ENCODE data around the gene KCNQ2.

Gene KCNQ2

GRCh38 chr20:63364801-63365585 is 107.5 kb downstream of the KCNQ2 start:
- peaks cover 0 to 97% of the 10 kb centered on the region in 2 donors for H3K27me3 ChIP-seq
- H3K27ac ChIP-seq, result no peak overlapping the region
- DNase-seq, result no peak
- peaks cover 0 to 9% (median 8%) of the 10 kb centered on the region in 4 donors for H3K4me1 ChIP-seq
- intact Hi-C loops (cut with DNase I; ENCODE audit: low total_unique reads), result no loop called here
- no peak overlapping the region for H3K4me3 ChIP-seq
- no peaks in the 10 kb centered on the region for H3K9me3 ChIP-seq
- TF ChIP-seq CTCF (IDR thresholded peaks at IDR 0.05), result no peak
- H3K36me3 ChIP-seq, result no peaks in the 10 kb centered on the region

GRCh38 chr20:63363981-63364561 is 108.4 kb downstream of the KCNQ2 start:
- H3K36me3 ChIP-seq, result no peaks in the 10 kb centered on the region
- TF ChIP-seq CTCF (IDR thresholded peaks at IDR 0.05), result no peak
- no peaks in the 10 kb centered on the region for H3K9me3 ChIP-seq
- peaks cover 0 to 9% (median 8%) of the 10 kb centered on the region in 4 donors for H3K4me1 ChIP-seq
- no peak for DNase-seq
- H3K27me3 ChIP-seq, result peaks cover 0 to 98% of the 10 kb centered on the region in 2 donors
- H3K27ac ChIP-seq, result no peak overlapping the region
- H3K4me3 ChIP-seq, result no peak overlapping the region
- intact Hi-C loops (cut with DNase I; ENCODE audit: low total_unique reads), result no loop called here

- no peak for DNase-seq
- no peak overlapping the region for H3K27ac ChIP-seq
- no peak overlapping the region for H3K4me3 ChIP-seq
- TF ChIP-seq CTCF (IDR thresholded peaks at IDR 0.05), result no peak
- intact Hi-C loops (cut with DNase I; ENCODE audit: low total_unique reads), result no loop called here
- H3K36me3 ChIP-seq, result no peaks in the 10 kb centered on the region
- H3K9me3 ChIP-seq, result no peaks in the 10 kb centered on the region
- peaks cover 0 to 98% of the 10 kb centered on the region in 2 donors for H3K27me3 ChIP-seq
- H3K4me1 ChIP-seq, result peaks cover 0 to 9% (median 8%) of the 10 kb centered on the region in 4 donors
Observed at GRCh38 chr20:63363013-63363957, 109.2 kb downstream of the KCNQ2 start.

GRCh38 chr20:63362436-63363009 is 109.9 kb downstream of the KCNQ2 start:
- no peak for TF ChIP-seq CTCF (IDR thresholded peaks at IDR 0.05)
- DNase-seq, result no peak
- Histone ChIP-seq H3K27me3 (peaks cover 0 to 98% of the 10 kb centered on the region in 2 donors), H3K9me3 (no peaks in the 10 kb centered on the region), H3K4me1 (peaks cover 0 to 14% (median 8%) of the 10 kb centered on the region in 4 donors), H3K36me3 (no peaks in the 10 kb centered on the region), H3K4me3 (no peak overlapping the region), H3K27ac (no peak overlapping the region)
- intact Hi-C loops (cut with DNase I; ENCODE audit: low total_unique reads), result no loop called here
